GM19438 (cell line): ENCODE data around the gene AP3B1.

Experiments used
- ATAC-seq: cut with Tn5 transposase; IDR thresholded peaks from one replicate; pipeline ENCODE4 v1.9.1; 2021; ENCODE audit warnings: low read depth; ENCODE audit not compliant: unreplicated experiment

The AP3B1 gene

GRCh38 chr5:78008356-78008967 lies 286.0 kb downstream of the AP3B1 start:
- ATAC-seq, result no peak

GRCh38 chr5:78007233-78007632 lies 287.3 kb downstream of the AP3B1 start:
- no peak for ATAC-seq

- ATAC-seq, result no peak
Observed at GRCh38 chr5:78006449-78006848, 288.0 kb downstream of the AP3B1 start.

DNA sequence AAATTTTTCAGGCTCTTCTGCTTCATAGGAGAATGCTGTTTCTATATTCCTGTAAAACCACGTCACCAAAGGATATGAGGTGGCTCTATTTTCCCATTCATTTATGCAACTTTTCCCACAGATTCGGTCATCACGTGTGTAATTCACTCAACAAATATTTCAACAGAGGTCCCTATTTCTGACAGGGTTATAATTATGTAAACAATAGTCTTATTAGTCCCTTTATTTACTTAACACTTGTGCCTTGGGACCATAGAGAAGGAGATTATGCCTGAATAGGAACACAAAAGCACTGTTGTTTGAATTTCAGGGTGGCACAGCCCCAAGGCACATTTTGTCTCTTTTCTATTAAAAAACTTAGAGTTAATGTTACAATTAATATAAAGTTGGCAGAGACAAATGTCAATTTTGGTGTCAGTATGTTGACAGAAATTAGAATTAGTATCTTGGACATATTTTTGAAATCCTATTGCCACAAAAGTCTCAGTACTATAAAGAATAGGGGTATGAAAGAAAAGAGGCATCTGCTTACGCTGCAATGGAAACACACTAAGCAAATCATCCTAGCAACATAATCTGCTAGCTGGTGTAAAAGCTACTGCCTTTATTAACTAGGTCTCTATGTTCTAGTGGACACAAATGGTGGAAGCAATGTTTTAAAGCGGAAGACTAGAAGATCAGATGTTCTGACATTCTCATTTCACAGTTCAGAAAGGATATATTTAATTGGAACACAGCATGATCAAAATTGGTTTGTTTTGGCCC lies 289.3 kb downstream of the AP3B1 start:
- no peak for ATAC-seq

DNA sequence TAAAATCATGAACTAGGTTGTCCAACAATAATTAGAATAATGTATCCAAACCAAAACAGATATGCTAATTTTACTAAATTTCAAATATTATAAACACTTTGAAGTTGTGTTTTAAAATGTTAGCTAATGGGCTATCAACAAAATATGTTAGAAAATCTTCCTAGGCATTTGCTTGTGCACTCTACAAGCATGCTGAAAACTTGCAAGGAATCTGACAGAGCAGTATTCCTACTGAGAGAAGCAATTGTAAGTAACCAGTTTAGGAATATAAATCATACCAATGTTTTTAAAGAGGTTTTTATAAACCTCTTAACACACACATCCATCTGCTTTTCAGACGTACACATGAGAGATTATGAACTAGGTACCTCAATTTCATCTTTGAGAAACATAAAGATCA lies 289.9 kb downstream of the AP3B1 start:
- no peak for ATAC-seq

DNA sequence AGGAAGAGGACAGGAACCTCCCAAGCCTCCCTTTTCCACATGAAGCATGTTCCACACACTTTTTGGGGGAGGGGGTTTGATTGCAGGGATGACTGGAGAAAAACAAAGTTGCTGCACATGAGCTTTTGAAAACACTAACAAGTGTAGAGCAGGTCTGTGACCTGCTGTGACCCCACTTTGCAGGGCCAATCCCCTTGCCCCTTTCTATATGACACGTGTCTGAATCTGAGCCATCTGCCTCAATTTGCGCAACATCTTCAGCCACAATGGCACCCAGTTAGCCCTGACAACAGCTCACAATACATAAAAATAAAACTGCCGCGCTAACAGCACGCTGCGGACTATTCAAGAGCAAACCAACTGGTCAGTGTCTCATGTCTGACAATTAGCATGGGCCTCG lies 290.6 kb downstream of the AP3B1 start:
- no peak for ATAC-seq

DNA sequence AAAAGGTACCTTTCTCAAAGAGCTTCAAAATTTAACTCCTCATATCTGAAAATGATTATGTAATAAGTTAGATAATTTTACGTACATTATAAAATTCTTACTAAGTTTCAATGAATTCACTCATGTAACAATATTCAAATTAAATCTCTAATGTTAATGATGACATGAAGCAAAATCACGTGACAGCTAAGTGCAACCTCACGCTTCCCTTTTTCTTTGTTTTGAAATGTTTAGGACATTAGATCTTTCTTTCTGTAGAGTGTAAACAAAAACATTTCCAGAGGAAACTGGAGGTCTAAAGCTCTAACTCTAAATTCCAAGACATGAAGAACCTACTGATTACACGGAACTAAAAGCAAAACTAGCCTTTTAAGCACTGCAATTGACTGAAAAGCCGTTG lies 291.0 kb downstream of the AP3B1 start:
- no peak for ATAC-seq

GRCh38 chr5:78002690-78003089 lies 291.8 kb downstream of the AP3B1 start:
- no peak for ATAC-seq

DNA sequence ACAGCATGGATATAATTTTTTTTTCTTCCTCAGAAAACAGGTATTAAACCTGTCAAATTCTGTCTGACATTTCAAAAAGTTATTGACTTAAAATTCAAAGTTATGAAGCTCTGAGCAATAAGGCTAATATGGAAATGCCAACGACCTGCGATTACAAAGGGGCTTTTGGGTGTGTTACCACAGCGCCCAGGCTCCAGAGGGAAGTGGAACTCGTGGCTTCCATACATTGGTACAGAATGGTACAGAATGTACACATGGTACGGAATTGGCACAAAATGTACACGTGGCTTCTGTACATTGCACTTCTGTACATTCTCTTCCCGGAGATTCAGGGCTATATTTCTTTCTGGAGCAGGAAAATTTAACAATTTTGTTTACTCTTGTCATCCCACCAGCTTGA lies 293.3 kb downstream of the AP3B1 start:
- no peak for ATAC-seq

DNA sequence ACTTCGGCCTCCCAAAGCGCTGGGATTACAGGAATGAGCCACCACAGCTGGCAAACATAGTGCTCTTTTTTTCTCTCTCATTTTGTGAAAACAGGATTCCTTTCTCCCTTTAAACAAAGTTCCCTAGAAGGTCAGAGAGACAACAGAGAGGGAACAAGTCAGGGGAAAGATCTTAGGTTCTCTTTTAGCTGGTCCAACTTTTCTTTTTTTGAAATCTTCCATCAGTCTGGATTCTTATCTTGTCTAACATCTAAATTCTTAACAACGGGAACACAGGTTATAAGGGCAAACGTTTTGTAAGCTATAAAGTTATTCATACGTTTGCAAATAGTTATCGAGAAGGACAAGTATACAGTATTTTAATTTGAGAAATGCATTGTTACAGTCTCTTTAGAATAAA lies 294.3 kb downstream of the AP3B1 start:
- no peak for ATAC-seq

- ATAC-seq, result no peak
Observed at GRCh38 chr5:77999399-77999798, 295.1 kb downstream of the AP3B1 start.

- no peak for ATAC-seq
Observed at GRCh38 chr5:77996943-77997342, 297.6 kb downstream of the AP3B1 start.

DNA sequence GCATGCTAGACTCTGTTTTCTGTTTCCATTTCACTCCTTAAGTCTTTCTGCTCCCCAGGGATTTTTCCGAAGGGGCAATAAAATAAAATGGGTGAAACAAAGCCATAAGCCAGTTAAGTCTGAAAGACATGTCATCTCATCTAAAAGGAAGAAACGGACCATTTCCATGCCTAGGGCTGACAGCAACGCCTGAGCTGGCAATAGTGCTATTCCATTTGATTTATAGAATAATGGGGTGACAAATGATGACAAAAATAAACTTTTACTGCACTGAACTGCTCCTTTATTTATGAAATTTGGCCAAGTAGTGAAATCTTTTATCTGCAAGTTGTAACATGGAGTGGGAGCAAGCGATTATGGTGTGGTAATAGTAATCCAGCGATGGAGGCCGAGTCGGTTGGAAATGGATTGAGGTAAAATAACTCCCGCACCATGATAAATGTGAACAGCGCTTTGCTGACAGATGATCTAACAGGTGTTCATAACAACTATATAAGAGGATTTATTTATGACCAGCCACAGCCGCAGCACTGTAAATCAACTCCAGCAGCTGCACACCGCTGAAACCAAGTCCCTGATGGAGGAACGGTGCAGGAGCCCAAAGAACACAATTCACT lies 298.6 kb downstream of the AP3B1 start:
- no peak for ATAC-seq

- ATAC-seq, result no peak
Observed at GRCh38 chr5:77994943-77995342, 299.6 kb downstream of the AP3B1 start.

DNA sequence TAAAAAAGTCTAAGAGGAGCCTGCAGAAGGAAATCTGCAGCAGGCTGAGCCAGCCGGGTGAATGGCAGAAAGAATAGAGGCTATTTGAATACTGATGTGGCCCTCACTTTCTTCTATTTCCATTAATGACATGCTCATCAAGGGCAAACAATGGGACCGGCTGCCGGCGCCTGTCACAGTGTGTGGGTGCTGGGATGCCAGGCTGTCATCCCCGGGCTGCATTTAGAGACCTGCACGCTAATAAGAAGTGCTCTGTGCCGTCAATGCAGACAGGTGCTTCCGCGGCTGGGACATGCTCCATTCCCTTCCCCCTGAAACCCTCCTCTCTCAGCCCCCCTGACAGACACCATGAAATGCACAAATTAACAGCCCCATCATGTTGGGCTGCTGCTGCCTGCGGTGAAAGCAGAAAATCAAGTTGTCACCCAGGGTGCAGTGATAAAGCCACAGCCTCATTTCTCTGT lies 300.6 kb downstream of the AP3B1 start:
- ATAC-seq, result no peak

DNA sequence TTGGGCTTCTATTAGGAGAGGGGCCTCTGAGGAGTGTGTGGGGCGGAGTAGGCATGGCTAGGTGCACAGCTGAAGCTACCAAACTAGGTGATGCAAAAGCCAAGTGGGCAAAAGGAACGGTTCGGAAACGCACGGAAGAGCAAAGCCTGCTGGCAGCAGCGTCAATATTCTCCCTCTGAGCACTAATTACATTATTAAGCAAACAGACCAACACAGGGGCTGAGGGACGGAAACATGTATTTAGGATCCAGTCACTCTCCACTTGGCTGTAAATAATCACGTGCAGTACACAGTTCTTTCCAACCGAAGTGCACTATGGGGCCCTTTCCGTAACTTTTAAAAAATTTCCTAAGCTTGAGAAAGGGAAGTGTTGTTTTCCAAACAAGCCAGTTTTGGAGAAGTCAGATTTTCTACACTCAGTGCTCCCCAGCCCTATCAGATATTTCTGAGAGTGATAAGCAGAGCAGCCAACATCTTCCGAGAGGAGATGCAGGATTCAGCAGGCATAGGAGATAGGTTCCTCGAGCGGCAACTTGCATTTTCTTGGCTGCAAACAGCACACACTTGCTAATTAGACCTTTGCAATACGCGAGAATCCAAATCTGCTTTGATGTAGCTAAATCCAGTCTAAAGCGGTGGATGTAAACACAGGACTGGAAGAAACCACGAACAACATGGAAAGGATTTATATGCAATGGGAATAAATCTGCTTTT lies 301.2 kb downstream of the AP3B1 start:
- ATAC-seq, result no peak

DNA sequence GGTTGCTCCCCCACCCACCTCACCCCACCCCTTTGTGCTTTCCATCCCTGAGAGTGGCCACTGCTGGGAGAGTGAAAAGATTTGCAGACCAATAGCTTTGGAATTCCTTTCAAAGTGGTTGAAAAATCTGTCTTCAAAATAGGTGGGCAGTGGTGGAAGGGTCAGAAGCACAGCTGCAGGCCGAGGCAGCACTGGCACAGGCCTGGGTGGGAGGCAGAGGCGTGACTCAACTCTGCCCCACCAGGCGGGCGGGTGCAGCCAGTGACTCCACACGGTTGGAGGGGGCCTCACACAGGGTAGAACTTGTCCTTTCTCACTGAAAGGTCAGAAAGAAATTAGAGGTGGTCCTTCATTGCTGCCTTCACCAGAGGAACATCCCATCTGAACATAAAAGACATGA lies 303.4 kb downstream of the AP3B1 start:
- no peak for ATAC-seq

- no peak for ATAC-seq
Observed at GRCh38 chr5:77990020-77990419, 304.5 kb downstream of the AP3B1 start.

DNA sequence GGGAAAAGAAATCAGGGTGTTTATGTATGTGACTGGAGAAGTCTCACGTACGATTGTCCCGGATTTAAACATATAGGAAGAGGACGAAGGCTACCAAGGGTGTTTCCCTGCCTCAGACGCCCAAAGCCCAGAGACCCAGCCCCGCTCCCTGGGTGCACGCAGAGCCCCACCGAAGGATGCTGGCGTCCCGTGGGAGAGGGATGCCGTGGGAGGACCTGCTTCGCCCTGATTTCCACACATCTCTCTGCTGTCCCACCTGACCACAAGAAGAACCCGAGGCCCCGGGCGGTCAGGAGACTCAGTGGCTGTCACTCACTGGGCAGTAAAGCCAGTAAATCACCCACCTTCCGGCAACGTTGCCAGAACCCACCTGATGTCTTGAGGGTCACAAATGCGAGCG lies 306.5 kb downstream of the AP3B1 start:
- ATAC-seq, result no peak

- no peak for ATAC-seq
Observed at GRCh38 chr5:77987331-77987730, 307.2 kb downstream of the AP3B1 start.

- no peak for ATAC-seq
Observed at GRCh38 chr5:77986261-77986660, 308.2 kb downstream of the AP3B1 start.
